ENCODE measurements around the gene RHPN2.

- TF ChIP-seq CTCF (CRISPR knock-in tag; IDR thresholded peaks at IDR 0.05) (no peak), ZFP37 (CRISPR knock-in tag; IDR thresholded peaks at IDR 0.05; ENCODE audit: borderline replicate concordance) (no peak), POLR2A (IDR thresholded peaks at IDR 0.05; ENCODE audit: insufficient read depth in 1 of 2, low read depth in 2 of 2, low read length in 2 of 2) (no peak), ZNF263 (CRISPR knock-in tag; IDR thresholded peaks at IDR 0.05) (no peak)
- TF ChIP-seq, protein P1, sequence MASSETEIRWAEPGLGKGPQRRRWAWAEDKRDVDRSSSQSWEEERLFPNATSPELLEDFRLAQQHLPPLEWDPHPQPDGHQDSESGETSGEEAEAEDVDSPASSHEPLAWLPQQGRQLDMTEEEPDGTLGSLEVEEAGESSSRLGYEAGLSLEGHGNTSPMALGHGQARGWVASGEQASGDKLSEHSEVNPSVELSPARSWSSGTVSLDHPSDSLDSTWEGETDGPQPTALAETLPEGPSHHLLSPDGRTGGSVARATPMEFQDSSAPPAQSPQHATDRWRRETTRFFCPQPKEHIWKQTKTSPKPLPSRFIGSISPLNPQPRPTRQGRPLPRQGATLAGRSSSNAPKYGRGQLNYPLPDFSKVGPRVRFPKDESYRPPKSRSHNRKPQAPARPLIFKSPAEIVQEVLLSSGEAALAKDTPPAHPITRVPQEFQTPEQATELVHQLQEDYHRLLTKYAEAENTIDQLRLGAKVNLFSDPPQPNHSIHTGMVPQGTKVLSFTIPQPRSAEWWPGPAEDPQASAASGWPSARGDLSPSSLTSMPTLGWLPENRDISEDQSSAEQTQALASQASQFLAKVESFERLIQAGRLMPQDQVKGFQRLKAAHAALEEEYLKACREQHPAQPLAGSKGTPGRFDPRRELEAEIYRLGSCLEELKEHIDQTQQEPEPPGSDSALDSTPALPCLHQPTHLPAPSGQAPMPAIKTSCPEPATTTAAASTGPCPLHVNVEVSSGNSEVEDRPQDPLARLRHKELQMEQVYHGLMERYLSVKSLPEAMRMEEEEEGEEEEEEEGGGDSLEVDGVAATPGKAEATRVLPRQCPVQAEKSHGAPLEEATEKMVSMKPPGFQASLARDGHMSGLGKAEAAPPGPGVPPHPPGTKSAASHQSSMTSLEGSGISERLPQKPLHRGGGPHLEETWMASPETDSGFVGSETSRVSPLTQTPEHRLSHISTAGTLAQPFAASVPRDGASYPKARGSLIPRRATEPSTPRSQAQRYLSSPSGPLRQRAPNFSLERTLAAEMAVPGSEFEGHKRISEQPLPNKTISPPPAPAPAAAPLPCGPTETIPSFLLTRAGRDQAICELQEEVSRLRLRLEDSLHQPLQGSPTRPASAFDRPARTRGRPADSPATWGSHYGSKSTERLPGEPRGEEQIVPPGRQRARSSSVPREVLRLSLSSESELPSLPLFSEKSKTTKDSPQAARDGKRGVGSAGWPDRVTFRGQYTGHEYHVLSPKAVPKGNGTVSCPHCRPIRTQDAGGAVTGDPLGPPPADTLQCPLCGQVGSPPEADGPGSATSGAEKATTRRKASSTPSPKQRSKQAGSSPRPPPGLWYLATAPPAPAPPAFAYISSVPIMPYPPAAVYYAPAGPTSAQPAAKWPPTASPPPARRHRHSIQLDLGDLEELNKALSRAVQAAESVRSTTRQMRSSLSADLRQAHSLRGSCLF (CRISPR knock-in tag; IDR thresholded peaks at IDR 0.05; ENCODE audit: borderline replicate concordance): no peak
Measured at GRCh38 chr19:33060586-33060985, 4.1 kb downstream of the RHPN2 start.

All from HepG2 (cell line).